ENCODE measurements around the gene ZNF140. TPM values are rescaled to one million over a fixed set of nuclear protein-coding genes. Genes with fewer than 3 reads are reported as not detected.

Gene ZNF140
- total and polyA plus RNA-seq, 2 of the 13 experiments (the other 11 are each of a cell fraction or from before 2014, with no cell fraction given), result 8.7 to 13.5 TPM

DNA sequence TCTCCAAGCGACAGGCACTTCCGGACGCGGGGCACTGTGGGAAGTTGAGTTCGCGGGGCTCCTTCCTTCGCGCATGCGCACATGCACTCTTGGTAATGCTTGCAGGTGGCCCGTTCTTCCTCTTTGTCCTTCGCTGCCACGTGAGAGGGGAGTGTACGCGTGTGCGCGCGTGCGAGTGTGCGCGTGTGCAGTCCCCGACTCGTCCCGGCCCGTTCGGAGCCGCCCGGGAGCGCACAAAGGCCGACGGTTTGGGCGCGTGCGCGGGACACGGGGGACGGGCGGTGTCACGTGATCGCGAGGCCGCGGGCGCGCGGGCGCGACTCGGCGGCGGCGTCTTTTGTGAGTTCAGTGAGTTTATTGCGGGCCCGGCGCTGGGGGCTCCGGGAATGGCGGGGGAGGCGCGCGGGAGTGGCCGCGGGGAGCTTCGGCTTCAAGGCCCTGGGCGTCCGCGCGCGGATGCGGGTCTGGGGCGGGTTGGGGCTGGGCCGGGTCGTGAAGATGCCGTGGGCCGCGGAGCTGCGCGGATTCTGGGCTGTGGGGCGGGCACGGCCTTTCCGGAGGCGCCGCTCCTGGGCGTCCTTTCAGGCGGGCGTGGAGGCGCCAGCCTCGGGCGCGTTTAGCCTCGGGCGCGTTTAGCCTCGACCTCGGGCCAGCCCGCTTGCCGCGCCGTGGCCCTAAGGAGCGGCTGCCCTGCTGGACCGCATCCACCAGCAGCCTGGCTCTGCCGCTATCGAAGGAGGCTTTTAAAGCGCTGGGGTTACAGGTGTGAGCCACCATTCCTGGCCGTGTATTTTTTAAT lies 43.3 kb upstream of the ZNF140 start, which contains the start of gene ZNF84 (continued):
- TF ChIP-seq HNRNPK (IDR thresholded peaks at IDR 0.05; ENCODE audit: low read depth, low read length, poor library complexity, severe bottlenecking), result peak; percentile 72
- TF ChIP-seq ZNF761 (CRISPR knock-in tag; conservative IDR thresholded peaks at IDR 0.05), result peak; percentile 78; the same call in 1 of the 2 replicates
- peak; percentile 40; the same call in 1 of the 2 replicates for TF ChIP-seq CHD2 (IDR thresholded peaks at IDR 0.05; ENCODE audit: low read depth, low read length)
- TF ChIP-seq SMARCE1 (IDR thresholded peaks at IDR 0.05; ENCODE audit: borderline replicate concordance), result no peak
- TF ChIP-seq, protein P1, sequence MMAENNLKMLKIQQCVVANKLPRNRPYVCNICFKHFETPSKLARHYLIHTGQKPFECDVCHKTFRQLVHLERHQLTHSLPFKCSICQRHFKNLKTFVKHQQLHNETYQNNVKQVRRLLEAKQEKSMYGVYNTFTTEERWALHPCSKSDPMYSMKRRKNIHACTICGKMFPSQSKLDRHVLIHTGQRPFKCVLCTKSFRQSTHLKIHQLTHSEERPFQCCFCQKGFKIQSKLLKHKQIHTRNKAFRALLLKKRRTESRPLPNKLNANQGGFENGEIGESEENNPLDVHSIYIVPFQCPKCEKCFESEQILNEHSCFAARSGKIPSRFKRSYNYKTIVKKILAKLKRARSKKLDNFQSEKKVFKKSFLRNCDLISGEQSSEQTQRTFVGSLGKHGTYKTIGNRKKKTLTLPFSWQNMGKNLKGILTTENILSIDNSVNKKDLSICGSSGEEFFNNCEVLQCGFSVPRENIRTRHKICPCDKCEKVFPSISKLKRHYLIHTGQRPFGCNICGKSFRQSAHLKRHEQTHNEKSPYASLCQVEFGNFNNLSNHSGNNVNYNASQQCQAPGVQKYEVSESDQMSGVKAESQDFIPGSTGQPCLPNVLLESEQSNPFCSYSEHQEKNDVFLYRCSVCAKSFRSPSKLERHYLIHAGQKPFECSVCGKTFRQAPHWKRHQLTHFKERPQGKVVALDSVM (CRISPR knock-in tag; IDR thresholded peaks at IDR 0.05), result peak; percentile 66; the same call in 1 of the 2 replicates
- no peak for TF ChIP-seq ZFP82 (CRISPR knock-in tag; IDR thresholded peaks at IDR 0.05; ENCODE audit: borderline replicate concordance)
- peak; percentile 73; the same call in 1 of the 2 replicates for TF ChIP-seq ZNF792 (CRISPR knock-in tag; IDR thresholded peaks at IDR 0.05)
- TF ChIP-seq, protein P2, sequence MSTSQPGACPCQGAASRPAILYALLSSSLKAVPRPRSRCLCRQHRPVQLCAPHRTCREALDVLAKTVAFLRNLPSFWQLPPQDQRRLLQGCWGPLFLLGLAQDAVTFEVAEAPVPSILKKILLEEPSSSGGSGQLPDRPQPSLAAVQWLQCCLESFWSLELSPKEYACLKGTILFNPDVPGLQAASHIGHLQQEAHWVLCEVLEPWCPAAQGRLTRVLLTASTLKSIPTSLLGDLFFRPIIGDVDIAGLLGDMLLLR (CRISPR knock-in tag; IDR thresholded peaks at IDR 0.05), result peak; percentile 93
- TF ChIP-seq ZNF263 (CRISPR knock-in tag; IDR thresholded peaks at IDR 0.05), result 0 out of 2 replicates have a peak, but pooled peaks have one; percentile 25
- peak; percentile 67; the same call in 1 of the 2 replicates for TF ChIP-seq RXRB (CRISPR knock-in tag; IDR thresholded peaks at IDR 0.05; ENCODE audit: borderline replicate concordance)
- TF ChIP-seq GTF2F1 (IDR thresholded peaks at IDR 0.05; ENCODE audit: low read length), result peak; percentile 46; the same call in 1 of the 2 replicates
- peak; percentile 29; the same call in 1 of the 2 replicates for TF ChIP-seq HOMEZ (CRISPR knock-in tag; IDR thresholded peaks at IDR 0.05; ENCODE audit: low read depth)
- TF ChIP-seq MAF1 (CRISPR knock-in tag; IDR thresholded peaks at IDR 0.05; ENCODE audit: borderline replicate concordance), result no peak
- TF ChIP-seq RFX5 (IDR thresholded peaks at IDR 0.05; ENCODE audit: low read depth, low read length), result no peak
- TF ChIP-seq DNMT3B (CRISPR knock-in tag; conservative IDR thresholded peaks at IDR 0.05), result no peak
- TF ChIP-seq NCOR1 (IDR thresholded peaks at IDR 0.05; ENCODE audit: borderline replicate concordance, low read length), result no peak
- TF ChIP-seq HNF4G (IDR thresholded peaks at IDR 0.05; ENCODE audit: borderline replicate concordance, low read depth, low read length), result no peak
- TF ChIP-seq HNF4G (CRISPR knock-in tag; IDR thresholded peaks at IDR 0.05; ENCODE audit: borderline replicate concordance, low read depth), result 0 out of 2 replicates have a peak, but pooled peaks have one; percentile 33
- TF ChIP-seq TFAP4 (IDR thresholded peaks at IDR 0.05; ENCODE audit: borderline replicate concordance, low read depth), result no peak
- no peak for TF ChIP-seq HHEX (CRISPR knock-in tag; IDR thresholded peaks at IDR 0.05)

Data from HepG2 (cell line).